Parathyroid adenoma (tissue), 2 donors: ENCODE measurements around the gene GPATCH3.

Experiments
- H2AFZ ChIP-seq: fragments of 300-600 bp; sonication (generic); one replicate; pipeline ENCODE4 v1.7.0; 2017; ENCODE audit warnings: antibody characterized with exemption, mild to moderate bottlenecking
- H3K27ac ChIP-seq: fragments of 300-600 bp; sonication (generic); one replicate; pipeline ENCODE4 v1.7.0; 2017
- H3K27me3 ChIP-seq: fragments of 300-600 bp; sonication (generic); one replicate; pipeline ENCODE4 v1.7.0; 2017; ENCODE audit warnings: low read length; ENCODE audit not compliant: control insufficient read depth, insufficient read depth
- H3K36me3 ChIP-seq: fragments of 300-600 bp; sonication (generic); one replicate; pipeline ENCODE4 v1.7.0; 2017; ENCODE audit warnings: low read length; ENCODE audit not compliant: control insufficient read depth, insufficient read depth
- H3K4me1 ChIP-seq: fragments of 300-600 bp; sonication (generic); one replicate; pipeline ENCODE4 v1.7.0; 2017; ENCODE audit warnings: control low read depth
- H3K4me2 ChIP-seq: fragments of 300-600 bp; sonication (generic); one replicate; pipeline ENCODE4 v1.7.0; 2017; ENCODE audit warnings: low read length
- H3K4me3 ChIP-seq: fragments of 300-600 bp; sonication (generic); one replicate; pipeline ENCODE4 v1.7.0; 2017; ENCODE audit warnings: low read depth, low read length
- H3K79me2 ChIP-seq: fragments of 300-600 bp; sonication (generic); one replicate; pipeline ENCODE4 v1.7.0; 2017; ENCODE audit warnings: control low read depth
- H3K9ac ChIP-seq: fragments of 300-600 bp; sonication (generic); one replicate; pipeline ENCODE4 v1.7.0; 2017; ENCODE audit warnings: mild to moderate bottlenecking
- H3K9me3 ChIP-seq: fragments of 300-600 bp; sonication (generic); one replicate; pipeline ENCODE4 v1.7.0; 2017; ENCODE audit warnings: low read length; ENCODE audit not compliant: control insufficient read depth
- CTCF ChIP-seq: fragments of 300-600 bp; sonication (generic); IDR thresholded peaks from one replicate; pipeline ENCODE4 v1.7.0; 2017; ENCODE audit warnings: antibody characterized with exemption, mild to moderate bottlenecking
- donor health status: primary hyperparathyroidism.

GPATCH3 gene

GRCh38 chr1:26945728-26946127 is 45.5 kb upstream of the GPATCH3 start:
- Histone ChIP-seq H3K4me1 (no peaks in the 10 kb centered on the region), H3K4me3 (no peak overlapping the region), H3K4me2 (no peak overlapping the region), H3K9me3 (no peaks in the 10 kb centered on the region), H3K27ac (no peak overlapping the region), H3K79me2 (no peaks in the 10 kb centered on the region), H3K36me3 (no peaks in the 10 kb centered on the region), H2AFZ (no peak overlapping the region), H3K9ac (no peak overlapping the region), H3K27me3 (no peaks in the 10 kb centered on the region)
- TF ChIP-seq CTCF: no peak

GRCh38 chr1:26945138-26945537 is 44.9 kb upstream of the GPATCH3 start:
- H2AFZ ChIP-seq: no peak overlapping the region
- H3K36me3 ChIP-seq: no peaks in the 10 kb centered on the region
- no peak overlapping the region for H3K9ac ChIP-seq
- H3K4me1 ChIP-seq: no peaks in the 10 kb centered on the region
- H3K9me3 ChIP-seq: no peaks in the 10 kb centered on the region
- H3K27ac ChIP-seq: no peak overlapping the region
- H3K4me3 ChIP-seq: no peak overlapping the region
- H3K79me2 ChIP-seq: no peaks in the 10 kb centered on the region
- H3K27me3 ChIP-seq: no peaks in the 10 kb centered on the region
- H3K4me2 ChIP-seq: no peak overlapping the region
- no peak for TF ChIP-seq CTCF

- Histone ChIP-seq H3K27me3 (no peaks in the 10 kb centered on the region), H3K4me3 (no peak overlapping the region), H3K4me1 (no peaks in the 10 kb centered on the region), H3K79me2 (no peaks in the 10 kb centered on the region), H3K36me3 (no peaks in the 10 kb centered on the region), H3K4me2 (no peak overlapping the region), H3K9me3 (no peaks in the 10 kb centered on the region), H3K9ac (no peak overlapping the region), H3K27ac (no peak overlapping the region), H2AFZ (no peak overlapping the region)
- no peak for TF ChIP-seq CTCF
These were observed 42.4 kb upstream of the GPATCH3 start for GRCh38 chr1:26942656-26943055.

GRCh38 chr1:26941311-26941710 is 41.0 kb upstream of the GPATCH3 start:
- Histone ChIP-seq H3K4me3 (no peak overlapping the region), H3K9me3 (no peaks in the 10 kb centered on the region), H3K79me2 (no peaks in the 10 kb centered on the region), H3K27ac (no peak overlapping the region), H3K4me2 (no peak overlapping the region), H3K9ac (no peak overlapping the region), H2AFZ (no peak overlapping the region), H3K27me3 (no peaks in the 10 kb centered on the region), H3K4me1 (no peaks in the 10 kb centered on the region), H3K36me3 (no peaks in the 10 kb centered on the region)
- no peak for TF ChIP-seq CTCF

GRCh38 chr1:26938659-26939025 is 38.4 kb upstream of the GPATCH3 start:
- Histone ChIP-seq H3K27me3 (no peaks in the 10 kb centered on the region), H2AFZ (no peak overlapping the region), H3K4me2 (no peak overlapping the region), H3K79me2 (peaks cover 2% of the 10 kb centered on the region), H3K4me1 (no peaks in the 10 kb centered on the region), H3K9me3 (no peaks in the 10 kb centered on the region), H3K9ac (no peak overlapping the region), H3K4me3 (no peak overlapping the region), H3K27ac (no peak overlapping the region), H3K36me3 (no peaks in the 10 kb centered on the region)
- no peak for TF ChIP-seq CTCF
